KOPT-K1 (cell line): ENCODE data around the gene TRIO.

Source experiments
- H3K27ac ChIP-seq: fragments of 200-600 bp; sonication (generic); 2 replicates; pipeline ENCODE4 v1.5.1; 2016; ENCODE audit warnings: antibody characterized with exemption, mild to moderate bottlenecking, low read depth, low read length; ENCODE audit not compliant: poor library complexity, severe bottlenecking
- H3K36me3 ChIP-seq: fragments of 200-600 bp; sonication (generic); 2 replicates; pipeline ENCODE4 v1.5.1; 2017; ENCODE audit warnings: antibody characterized with exemption, mild to moderate bottlenecking, low read length, moderate library complexity; ENCODE audit not compliant: insufficient read depth
- H3K9me3 ChIP-seq: fragments of 200-600 bp; sonication (generic); 2 replicates; pipeline ENCODE4 v1.5.1; 2017; ENCODE audit warnings: antibody characterized with exemption, low read length, mild to moderate bottlenecking; ENCODE audit not compliant: insufficient read depth, poor library complexity, severe bottlenecking

Gene TRIO

DNA sequence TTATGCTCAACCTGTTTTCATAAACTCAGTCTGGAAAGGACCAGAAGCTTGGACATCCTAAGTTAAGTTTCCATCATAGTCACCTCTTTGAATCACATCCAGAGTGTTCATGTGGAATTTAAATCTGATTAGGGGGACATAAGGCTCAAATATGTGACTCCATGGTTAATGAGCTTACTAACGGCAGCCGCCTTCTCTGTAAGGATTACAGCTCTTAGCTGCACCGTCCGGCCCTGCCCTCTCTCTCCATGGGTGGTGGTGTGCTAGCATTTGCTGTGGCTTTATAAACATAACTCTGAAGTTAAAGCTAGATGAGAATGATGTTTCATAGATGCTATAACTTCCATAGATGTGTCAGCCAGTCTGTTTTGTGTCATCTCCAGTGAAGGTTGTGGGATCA is 156.5 kb downstream of the TRIO start:
- Histone ChIP-seq H3K27ac (no peak overlapping the region), H3K9me3 (no peaks in the 10 kb centered on the region), H3K36me3 (no peaks in the 10 kb centered on the region)

DNA sequence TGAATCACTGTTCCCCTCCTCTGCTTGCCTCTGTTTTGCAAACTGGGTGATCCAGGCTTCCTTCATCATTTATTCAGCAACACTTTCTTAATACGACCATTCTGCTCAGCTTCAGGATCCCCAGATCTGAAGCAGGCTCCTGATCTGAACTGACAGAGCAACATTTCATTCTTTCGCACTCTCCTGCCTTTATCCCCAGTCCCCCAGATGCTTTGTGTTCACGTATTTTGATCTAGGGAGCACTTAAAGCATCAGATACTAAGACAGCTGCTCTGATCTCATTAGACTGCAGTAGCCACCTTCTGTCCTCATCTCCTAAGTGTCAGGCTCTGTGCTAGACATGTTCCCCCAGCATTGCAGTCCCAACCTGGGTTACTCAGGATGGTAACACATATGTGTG is 158.0 kb downstream of the TRIO start:
- Histone ChIP-seq H3K9me3 (no peaks in the 10 kb centered on the region), H3K36me3 (no peaks in the 10 kb centered on the region), H3K27ac (no peak overlapping the region)

DNA sequence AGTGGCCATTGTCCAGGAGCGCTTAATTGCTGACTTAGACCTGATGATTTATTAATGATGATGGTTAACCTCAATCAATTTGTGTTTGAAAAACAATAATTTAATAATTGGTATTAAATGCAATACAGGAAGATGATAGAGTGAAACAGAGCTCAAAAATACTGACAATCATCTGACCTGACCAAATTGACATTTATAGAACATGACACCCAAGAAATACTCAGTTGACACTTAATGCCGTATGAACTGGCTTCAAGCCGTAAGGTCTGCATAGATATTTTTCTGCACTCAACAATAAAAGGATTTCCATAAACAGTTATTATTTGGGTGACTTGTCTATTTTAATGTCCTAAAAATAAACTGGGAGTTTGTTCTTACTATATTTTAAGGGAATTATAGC is 159.2 kb downstream of the TRIO start:
- no peak overlapping the region for H3K27ac ChIP-seq
- no peaks in the 10 kb centered on the region for H3K9me3 ChIP-seq
- H3K36me3 ChIP-seq, result no peaks in the 10 kb centered on the region

DNA sequence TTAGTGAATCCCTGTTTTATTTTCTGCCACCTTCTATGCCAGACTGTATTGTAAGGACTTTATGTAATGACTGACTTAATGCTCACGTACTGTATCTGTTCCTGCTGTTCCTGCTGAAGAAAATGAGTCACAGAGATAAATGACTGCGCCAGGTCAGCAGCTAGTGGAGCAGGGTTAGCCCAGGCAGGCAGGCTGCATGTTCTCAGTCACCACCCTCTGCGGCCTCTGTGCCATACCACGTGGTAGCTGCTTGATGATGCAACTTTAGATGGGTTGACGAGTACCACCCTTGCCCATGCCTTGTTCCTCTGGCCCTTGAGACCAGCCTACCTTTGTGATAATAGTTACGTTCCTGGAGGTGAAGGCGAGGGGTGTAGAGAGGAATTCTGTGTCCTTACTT is 161.9 kb downstream of the TRIO start:
- Histone ChIP-seq H3K27ac (no peak overlapping the region), H3K36me3 (no peaks in the 10 kb centered on the region)

DNA sequence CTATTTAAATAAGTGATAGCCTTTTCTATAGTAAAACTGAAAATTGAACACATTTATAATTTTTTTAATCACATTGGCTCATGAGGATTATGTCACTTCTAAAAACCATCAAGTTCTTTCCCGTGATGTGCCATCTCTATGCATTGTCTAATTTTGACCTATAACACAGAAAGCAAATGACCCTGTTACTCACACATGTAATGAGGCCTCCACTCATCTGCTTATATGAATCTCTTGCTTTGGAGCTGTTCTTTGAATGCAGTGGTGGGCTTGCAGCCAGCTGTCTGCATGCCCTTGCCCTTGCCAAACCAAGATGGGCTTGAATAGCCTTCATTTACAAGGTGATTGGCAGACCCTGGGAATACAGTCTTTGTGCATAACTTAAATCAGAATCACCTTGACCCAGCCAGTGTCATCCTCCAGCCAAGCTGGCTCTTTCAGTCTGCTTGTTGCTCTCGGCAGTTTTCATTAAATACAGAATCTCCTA is 163.2 kb downstream of the TRIO start:
- no peaks in the 10 kb centered on the region for H3K36me3 ChIP-seq
- no peak overlapping the region for H3K27ac ChIP-seq

More for the DNA sequence above, 161.9 kb downstream of the TRIO start:
- no peaks in the 10 kb centered on the region for H3K9me3 ChIP-seq

DNA sequence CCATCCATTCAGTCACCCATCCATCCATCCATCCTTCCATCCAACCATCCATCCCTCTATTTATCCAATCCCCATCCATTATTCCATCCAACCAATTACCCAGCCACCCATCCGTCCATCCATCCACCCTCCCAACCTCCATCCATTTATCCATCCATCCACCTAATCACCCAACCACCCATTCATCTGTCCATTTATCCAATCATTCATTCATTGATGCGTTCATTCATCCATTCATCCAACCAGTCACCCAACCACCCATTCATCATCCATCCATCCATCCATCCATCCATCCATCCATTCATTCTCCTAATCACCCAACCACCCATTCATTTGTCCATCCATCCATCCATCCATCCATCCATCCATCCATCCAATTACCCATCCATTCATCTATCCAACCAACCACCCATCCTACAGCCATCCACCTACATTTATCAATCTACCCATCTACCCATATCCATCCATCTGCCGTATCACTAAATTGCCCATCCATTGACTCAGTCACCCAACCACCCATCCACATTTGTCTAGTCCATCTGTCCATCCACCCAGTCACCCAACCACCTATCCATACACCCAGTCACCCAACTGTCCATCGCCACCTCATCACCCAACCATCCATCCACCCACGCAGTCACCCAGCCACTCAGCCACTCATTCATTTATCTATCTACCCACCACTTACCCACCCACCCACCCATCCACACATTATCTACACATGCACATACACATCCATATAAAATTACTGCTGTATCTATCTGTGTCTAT is 165.4 kb downstream of the TRIO start:
- Histone ChIP-seq H3K27ac (no peak overlapping the region), H3K36me3 (no peaks in the 10 kb centered on the region), H3K9me3 (no peaks in the 10 kb centered on the region)

More for the DNA sequence above, 163.2 kb downstream of the TRIO start:
- H3K9me3 ChIP-seq, result no peaks in the 10 kb centered on the region

DNA sequence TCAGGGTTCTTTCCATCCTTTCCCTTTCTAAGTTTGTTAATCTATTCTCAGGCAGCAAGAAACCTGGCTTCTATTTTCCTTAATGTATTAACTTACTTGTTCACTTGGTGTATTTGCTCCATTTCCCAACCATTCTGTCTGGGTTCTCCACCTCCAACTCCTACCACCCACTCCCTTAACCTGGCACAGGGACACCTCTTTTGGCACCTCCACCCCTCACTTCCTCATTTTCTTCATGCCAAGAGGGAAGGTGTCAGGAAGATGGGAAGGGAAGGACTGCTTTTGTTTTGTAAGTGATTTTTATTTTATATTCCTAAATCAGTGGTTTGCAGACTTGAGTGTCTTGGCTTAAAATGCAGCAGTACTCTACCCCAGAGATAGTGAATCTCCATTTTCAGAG is 166.1 kb downstream of the TRIO start:
- Histone ChIP-seq H3K9me3 (no peaks in the 10 kb centered on the region), H3K36me3 (no peaks in the 10 kb centered on the region)

DNA sequence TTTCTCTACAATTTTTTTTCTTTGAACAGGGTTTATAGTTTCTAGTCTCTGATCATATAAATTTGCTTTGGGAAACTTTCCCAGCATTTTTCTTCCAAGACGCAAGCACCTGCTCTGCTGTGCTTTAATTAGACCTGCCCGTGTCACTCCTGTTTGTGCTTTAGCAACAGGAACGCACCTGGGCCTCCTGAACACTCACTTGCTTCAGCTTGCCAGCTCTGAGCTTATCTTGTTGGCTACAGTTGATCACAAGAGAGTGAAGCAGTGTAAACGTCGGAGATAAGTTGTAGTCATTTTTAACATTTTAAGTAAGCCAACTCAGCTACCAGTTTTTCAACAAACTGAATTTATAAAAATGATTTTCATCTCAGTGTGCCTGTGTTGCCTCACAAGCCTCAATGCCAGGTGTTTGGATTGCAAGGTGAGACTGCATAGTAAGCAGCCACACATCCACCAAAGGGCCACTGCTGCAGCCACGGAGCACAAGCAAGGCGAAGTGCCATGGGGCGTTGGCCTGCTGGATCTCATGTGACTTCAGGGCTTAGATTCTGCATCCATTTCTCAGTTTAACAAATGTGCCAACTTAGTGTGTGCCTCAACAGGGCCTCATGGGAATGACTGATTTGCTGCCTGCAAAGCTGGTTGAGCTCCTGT is 166.9 kb downstream of the TRIO start:
- H3K27ac ChIP-seq, result no peak overlapping the region
- no peaks in the 10 kb centered on the region for H3K9me3 ChIP-seq
- H3K36me3 ChIP-seq, result no peaks in the 10 kb centered on the region

More for the DNA sequence above, 166.1 kb downstream of the TRIO start:
- H3K27ac ChIP-seq, result no peak overlapping the region

DNA sequence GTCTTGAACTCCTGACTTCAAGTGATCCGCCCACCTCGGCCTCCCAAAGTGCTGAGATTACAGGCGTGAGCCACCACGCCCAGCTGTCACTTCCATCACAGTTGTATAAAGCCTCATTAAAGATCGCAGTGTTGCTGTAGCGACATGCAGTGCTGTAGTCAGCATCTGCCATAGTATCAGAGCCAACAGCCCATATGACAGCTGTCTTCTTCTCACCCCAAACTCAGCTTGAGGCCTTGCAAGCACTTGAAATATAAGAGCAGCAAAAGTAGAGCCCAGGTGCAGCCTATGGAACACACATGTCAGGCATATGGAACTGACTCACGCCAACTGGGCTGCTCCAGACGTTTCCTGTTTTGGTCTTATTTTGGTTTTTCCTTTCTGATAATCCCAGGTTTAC is 167.8 kb downstream of the TRIO start:
- no peaks in the 10 kb centered on the region for H3K9me3 ChIP-seq
- no peaks in the 10 kb centered on the region for H3K36me3 ChIP-seq

DNA sequence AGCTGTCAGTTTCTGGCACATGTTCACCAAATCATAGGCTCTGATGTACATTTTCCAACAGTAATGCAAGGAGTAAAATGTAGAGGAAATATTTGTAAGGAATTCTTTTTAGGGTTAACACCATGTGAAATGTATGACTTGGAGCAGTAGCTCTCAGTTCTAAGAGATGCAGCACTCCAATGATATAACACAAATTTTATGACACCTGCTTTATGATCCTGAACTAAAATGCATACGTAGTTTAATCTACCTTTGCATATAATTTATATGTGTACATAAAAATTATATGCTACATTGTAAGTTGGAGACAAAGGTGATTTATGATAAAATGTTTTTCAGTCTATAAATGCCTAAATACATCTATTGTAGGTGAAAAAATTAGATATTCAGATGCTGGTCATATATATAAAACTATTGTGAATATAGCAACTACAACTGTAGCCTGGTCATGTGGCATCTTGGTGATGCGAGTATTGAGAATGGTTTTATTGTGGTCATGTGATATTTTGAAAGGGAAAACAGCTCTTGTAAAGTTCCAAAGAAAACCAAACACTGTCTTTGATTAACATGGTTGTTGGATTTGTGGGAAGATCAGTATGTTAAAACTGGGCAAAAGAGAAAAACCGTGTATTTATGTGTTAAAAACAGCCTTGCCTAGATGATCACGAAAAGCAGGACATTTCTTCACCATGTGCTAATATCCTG is 171.0 kb downstream of the TRIO start:
- Histone ChIP-seq H3K9me3 (no peaks in the 10 kb centered on the region), H3K27ac (no peak overlapping the region), H3K36me3 (no peaks in the 10 kb centered on the region)

More for the DNA sequence above, 167.8 kb downstream of the TRIO start:
- no peak overlapping the region for H3K27ac ChIP-seq

DNA sequence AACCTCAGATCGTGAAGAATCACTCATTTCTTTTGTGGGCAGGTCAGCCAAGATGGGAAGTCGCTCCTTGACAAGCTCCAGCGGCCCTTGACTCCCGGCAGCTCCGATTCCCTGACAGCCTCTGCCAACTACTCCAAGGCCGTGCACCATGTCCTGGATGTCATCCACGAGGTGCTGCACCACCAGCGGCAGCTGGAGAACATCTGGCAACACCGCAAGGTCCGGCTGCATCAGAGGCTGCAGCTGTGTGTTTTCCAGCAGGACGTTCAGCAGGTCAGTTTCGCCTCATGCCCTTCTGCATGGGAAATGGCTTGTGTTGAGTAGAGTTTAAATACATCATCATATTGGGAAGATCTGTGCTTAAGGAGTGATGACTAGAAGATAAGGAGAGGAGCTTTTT is 173.3 kb downstream of the TRIO start:
- Histone ChIP-seq H3K36me3 (no peaks in the 10 kb centered on the region), H3K9me3 (no peaks in the 10 kb centered on the region), H3K27ac (no peak overlapping the region)

DNA sequence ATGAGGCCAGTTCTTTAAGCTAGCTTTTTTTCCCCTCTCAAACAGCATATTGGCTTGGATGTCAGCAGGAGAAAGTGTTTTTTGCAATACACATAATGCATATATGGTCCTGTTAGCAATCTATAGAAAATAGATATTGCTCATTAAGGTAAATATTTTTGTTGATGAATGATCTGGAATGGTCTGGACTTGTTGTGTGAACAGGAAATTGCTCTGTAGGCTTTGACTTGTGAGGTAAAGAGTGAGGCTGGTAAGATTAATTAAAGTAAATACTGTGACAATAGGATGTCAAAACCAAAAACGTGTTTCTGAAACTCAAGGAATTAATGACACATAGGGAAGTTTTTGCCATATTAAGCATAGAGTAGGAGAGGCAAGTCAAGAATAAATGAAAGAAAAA is 176.0 kb downstream of the TRIO start:
- no peaks in the 10 kb centered on the region for H3K9me3 ChIP-seq
- no peak overlapping the region for H3K27ac ChIP-seq
- no peaks in the 10 kb centered on the region for H3K36me3 ChIP-seq

DNA sequence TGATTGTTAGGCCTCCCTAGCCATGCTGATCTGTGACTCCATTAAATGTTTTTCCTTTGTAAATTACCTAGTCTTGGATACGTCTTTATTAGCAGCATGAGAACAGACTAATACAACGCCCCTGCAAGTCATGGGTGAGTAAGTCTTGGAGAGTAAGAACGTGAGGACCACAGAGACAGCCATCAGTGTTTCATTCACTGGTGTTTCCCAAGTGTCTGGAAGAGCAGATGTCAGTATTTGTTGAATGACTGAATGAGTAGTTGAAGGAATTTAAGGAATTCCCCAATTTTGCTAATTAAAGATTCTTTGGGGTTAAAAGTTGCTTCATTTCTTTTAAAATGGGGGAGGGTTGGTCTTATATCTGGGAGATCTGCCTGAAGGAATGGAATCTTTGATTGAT is 178.8 kb downstream of the TRIO start:
- H3K9me3 ChIP-seq, result no peaks in the 10 kb centered on the region
- H3K36me3 ChIP-seq, result no peaks in the 10 kb centered on the region
- H3K27ac ChIP-seq, result no peak overlapping the region

DNA sequence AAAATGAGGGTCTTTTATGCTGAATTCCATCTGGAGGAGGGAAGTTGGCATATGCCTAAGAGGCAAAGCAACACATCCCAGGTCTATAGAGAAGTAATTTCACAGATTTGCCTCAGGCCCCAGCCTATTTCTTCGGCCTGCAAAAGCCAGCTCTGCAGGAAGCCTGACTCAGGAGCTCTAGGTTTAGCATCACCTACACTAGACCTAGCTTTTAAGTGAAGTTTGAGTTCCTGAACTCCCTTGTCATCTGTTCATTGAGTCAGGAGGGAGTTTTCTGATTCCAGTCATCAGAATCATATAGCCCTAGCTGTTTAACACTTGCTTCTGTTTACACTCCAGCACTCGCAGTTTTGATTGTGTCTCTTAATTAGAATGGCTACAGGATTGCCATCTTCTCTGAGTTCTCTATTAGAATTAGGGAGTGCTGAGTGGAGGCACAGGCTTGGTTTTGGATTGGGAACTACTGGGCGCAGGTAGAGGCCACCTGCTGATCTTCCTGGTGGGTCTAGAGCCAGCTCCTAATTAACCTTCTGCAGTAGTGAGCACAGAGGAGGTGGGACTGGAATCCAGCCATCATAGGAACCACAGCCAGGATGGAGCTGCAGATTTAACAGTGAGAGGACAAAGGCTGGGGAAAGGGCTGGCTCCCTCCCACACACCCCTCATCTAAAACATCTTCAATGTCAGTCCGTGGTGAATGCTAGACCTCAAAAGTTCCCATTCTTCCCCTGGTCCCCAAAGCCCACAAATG is 179.5 kb downstream of the TRIO start:
- Histone ChIP-seq H3K27ac (no peak overlapping the region), H3K36me3 (no peaks in the 10 kb centered on the region), H3K9me3 (no peaks in the 10 kb centered on the region)

DNA sequence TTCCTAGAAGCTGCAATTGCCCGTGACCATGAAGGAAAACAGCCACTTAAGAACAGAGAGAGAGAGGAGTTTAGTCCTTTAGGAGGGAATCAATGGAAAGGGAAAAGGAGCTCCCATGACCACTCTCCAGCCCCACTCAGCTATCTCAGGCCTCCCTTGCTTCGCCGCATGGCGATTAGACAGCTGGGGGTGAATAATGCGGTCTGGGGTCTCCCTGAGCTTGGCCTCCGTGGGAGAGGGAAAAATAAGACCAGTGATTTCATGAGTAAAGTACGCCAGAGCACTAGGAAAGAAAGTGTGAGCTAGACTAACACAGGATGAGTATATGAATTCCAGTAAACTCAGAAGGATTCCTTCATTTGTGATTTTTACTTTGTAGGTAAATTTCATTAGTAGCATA is 180.3 kb downstream of the TRIO start:
- no peak overlapping the region for H3K27ac ChIP-seq
- no peaks in the 10 kb centered on the region for H3K36me3 ChIP-seq
- no peaks in the 10 kb centered on the region for H3K9me3 ChIP-seq
